HPDE6-E6E7 (cell line): ENCODE data around the gene ESR2.
"Not testable (repeated sequence)": the region's sequence is repeated elsewhere in the genome, so short reads cannot be mapped to it uniquely, and the experiment has no call there.

ENCODE experiments used
- DNase-seq: peaks from one replicate; pipeline ENCODE4 v3.0.0; 2011; ENCODE audit warnings: missing footprints; ENCODE audit errors: extremely low spot score

ESR2 gene

GRCh38 chr14:64221391-64222003 is 72.7 kb downstream of the ESR2 start:
- DNase-seq, result no peak

DNA sequence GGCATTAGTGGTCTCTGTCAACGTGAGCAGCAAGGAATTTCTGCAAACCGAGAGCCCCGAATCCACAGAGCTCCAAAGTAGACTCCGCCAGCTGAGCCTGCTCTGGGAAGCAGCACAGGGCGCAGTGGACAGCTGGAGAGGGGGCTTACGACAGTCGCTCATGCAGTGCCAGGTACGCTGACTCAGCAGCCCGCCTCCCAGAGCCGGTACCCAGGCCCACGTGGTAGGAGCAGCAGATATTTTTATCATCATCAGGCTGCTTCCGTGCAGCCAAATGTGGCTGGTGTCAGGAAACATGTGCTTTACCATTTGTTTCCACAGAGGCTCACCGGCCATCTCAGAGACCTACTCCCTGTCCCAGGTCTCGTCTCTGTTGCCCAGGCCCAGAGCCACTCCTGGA is 73.7 kb downstream of the ESR2 start:
- no peak for DNase-seq

GRCh38 chr14:64220056-64220455 is 74.1 kb downstream of the ESR2 start:
- no peak for DNase-seq

GRCh38 chr14:64218344-64219240 is 75.6 kb downstream of the ESR2 start:
- no peak for DNase-seq

GRCh38 chr14:64217834-64218233 is 76.3 kb downstream of the ESR2 start:
- no peak for DNase-seq

GRCh38 chr14:64217308-64217707 is 76.9 kb downstream of the ESR2 start:
- no peak for DNase-seq

- DNase-seq, result no peak
These were observed 78.2 kb downstream of the ESR2 start for GRCh38 chr14:64215978-64216377.

DNA sequence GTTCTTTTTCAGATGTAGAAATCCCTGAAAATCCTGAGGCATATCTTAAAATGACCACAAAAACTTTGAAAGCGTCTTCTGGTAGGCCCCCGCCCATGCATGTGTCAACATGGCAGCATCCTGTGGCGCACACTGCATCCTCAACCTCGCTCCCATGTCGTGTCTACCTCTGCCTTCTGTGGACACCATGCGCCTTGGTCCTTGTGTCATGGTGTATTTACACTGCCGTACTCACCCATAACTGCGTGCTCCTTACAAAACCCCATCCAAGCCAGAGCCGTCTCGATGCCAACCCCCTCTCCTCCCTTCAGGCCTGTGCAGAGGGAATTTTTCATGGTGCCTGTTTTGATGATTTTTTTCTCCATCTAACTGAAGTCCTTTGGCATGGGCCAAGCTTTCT is 78.9 kb downstream of the ESR2 start:
- DNase-seq, result no peak

GRCh38 chr14:64213853-64214570 is 80.2 kb downstream of the ESR2 start:
- no peak for DNase-seq

GRCh38 chr14:64213086-64213485 is 81.1 kb downstream of the ESR2 start:
- DNase-seq, result no peak

- no peak for DNase-seq
These were observed 81.5 kb downstream of the ESR2 start for GRCh38 chr14:64212666-64213065.

- not testable (repeated sequence) for DNase-seq
These were observed 83.3 kb downstream of the ESR2 start for GRCh38 chr14:64210912-64211311.

GRCh38 chr14:64210216-64210615 is 84.0 kb downstream of the ESR2 start:
- DNase-seq, result no peak

GRCh38 chr14:64209444-64210131 is 84.6 kb downstream of the ESR2 start:
- no peak for DNase-seq

DNA sequence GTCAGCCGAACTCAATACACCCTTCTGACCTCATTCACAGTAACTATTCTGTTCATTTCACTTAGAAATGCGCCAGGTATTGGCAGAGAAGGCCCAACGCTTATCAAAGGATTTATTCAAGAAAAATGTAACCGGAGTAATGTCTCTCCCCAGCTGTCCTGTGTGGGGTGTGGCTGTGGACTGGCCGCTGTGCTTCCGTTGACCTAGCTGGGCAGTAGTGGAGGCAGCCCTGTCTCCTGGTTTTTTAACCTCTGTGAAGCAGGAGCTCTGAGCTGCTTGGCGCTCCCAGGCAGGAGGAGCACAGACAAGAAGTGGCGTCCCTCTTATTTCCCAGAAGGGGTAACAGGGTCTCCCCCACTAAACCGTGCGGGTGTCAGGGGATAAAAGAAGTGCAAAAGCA is 85.2 kb downstream of the ESR2 start:
- no peak for DNase-seq

GRCh38 chr14:64208261-64208660 is 85.9 kb downstream of the ESR2 start:
- no peak for DNase-seq

- no peak for DNase-seq
These were observed 90.7 kb downstream of the ESR2 start for GRCh38 chr14:64203366-64204006.

DNA sequence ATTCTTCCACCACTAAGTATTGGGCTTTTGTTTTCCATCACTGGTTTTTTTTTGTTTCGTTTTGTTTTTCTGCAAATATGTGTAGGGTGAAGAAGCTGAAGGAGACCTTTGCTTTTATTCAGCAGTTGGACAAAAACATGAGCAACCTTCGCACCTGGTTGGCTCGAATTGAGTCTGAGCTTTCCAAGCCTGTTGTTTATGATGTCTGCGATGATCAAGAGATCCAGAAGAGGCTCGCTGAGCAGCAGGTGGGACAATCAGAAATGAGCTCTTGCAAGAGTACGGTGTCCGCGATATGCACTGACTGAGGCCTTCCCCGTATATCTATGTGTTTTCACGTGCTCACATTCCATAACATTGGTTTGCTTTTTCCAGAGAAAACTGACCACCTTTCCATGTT is 91.5 kb downstream of the ESR2 start:
- DNase-seq, result no peak

DNA sequence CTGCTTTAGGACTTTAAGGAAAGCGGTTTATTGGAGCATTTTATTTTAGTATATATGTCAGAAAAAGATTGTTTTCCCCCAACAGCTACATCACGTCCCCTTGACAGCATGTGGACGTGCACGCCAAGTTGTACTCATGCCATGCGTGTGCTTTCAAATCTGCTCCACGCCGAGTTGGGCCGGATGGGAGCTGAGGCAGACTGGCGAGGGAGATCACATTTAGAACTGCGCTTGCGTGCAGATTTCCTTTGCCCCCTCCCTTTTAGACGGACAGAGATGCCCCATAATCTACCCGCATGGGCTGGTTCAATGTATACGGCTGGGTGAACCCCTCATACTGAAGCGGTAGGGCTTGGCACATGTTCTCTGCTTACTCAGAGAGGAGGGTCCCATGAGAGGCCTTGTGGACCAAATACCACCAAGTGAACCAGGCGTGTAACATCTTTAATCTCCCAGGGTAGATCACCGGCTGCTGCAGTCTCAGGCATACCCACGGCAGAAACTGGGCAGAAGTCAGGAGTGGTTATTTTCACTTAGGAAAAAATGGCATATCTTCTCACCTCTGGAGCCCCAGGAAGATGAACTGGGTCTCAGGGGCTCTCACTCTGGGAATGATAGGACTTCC is 92.1 kb downstream of the ESR2 start:
- no peak for DNase-seq

DNA sequence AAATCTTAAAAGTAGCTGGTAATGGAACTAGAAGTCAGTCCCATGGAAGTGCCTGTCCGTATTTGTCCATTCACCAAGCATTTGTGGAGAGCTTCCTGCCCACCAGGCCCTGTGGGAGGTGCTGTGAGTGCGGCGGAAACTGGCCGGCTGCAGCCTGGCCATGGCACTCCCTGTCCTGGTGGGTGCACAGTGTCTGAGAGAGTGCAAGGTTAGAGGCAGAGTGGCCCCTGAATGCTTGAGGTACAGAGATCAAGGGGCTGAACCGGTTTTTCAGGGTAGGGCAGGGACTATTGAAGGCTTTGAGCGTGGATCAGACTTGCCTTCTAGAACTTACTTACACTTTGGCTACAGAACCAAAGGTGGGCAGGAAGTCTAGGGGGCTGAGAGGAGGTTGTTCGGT is 92.9 kb downstream of the ESR2 start:
- DNase-seq, result no peak

GRCh38 chr14:64200170-64200569 is 94.0 kb downstream of the ESR2 start:
- DNase-seq, result no peak
